Occipital lobe (tissue), 2 donors: ENCODE measurements around the gene ST7. TPM values are rescaled to one million over a fixed set of nuclear protein-coding genes. Genes with fewer than 3 reads are reported as not detected.
"Not testable (repeated sequence)": the region's sequence is repeated elsewhere in the genome, so short reads cannot be mapped to it uniquely, and the experiment has no call there.

Source experiments
- DNase-seq: peaks from one replicate; lab custom pipeline; 2025; lab: John Stamatoyannopoulos, UW
- total RNA-seq: library from RNA; depleted of rRNA; stranded (reverse); fragments of >200 nt; gene quantifications from one replicate; pipeline ENCODE4 v1.2.3, GENCODE V29; 2014

The ST7 gene
- total RNA-seq, 1 donor from 2014 or later = 72.4 TPM

GRCh38 chr7:117092785-117093184 is 139.5 kb downstream of the ST7 start:
- DNase-seq = no peak

- DNase-seq = no peak
Observed at GRCh38 chr7:117094457-117094856, 141.2 kb downstream of the ST7 start.

DNA sequence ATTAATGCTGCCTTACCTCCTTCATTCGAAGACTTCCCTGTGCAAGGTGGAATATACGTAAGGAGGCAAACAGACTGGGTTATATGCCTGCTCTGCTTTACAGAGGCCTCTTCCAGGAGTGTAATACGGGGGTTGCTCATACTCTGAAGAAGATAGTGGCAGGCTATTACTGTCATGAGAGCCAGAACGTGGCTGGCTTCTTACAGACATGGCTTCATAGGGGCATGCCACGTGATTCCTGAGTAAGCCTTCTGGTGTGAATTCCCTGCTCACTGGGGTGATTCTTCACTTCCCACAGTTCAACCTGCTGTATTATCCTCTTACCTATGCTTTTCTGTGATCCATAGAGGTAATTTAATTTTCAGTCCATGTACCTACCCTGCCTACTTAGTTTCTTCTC is 141.8 kb downstream of the ST7 start:
- no peak for DNase-seq

DNA sequence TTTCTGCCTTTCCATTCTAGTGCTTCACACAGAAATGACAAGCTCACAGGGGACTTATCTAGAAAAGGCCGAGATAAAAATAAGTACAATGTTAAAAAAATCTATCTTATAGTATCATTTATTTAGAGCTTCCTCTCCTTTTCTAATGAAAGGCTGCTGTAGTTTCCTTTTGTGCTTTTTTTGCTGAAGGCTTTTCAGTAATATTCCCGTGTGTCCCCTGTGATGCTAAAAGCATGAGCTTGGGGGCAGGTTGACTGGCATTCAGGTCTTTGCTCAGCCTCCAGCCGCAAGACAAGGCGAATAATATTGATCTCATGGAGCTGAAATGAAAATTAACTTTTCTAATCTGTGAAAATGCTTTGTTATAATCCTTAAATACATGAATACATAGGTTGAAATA is 143.0 kb downstream of the ST7 start:
- DNase-seq = no peak

- DNase-seq = no peak
Observed at GRCh38 chr7:117096942-117097341, 143.6 kb downstream of the ST7 start.

DNA sequence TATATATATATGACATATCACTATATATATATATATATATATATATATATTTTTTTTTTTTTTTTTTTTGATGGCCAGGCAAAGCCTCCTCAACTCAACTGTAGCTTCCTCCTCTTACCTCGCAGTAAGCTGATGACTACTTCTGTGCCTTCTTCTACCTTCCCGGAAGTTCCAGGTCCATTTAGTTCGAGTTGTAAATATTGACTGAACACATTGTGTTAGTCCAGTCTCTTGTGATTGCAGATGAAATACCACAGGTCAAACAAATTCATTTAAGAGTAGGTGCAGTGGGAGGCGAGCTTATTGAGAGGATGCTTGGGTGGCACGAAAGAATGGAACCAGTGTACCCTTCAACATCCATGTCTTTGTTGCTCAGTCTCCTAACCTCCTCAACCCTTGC is 144.6 kb downstream of the ST7 start:
- no peak for DNase-seq

DNA sequence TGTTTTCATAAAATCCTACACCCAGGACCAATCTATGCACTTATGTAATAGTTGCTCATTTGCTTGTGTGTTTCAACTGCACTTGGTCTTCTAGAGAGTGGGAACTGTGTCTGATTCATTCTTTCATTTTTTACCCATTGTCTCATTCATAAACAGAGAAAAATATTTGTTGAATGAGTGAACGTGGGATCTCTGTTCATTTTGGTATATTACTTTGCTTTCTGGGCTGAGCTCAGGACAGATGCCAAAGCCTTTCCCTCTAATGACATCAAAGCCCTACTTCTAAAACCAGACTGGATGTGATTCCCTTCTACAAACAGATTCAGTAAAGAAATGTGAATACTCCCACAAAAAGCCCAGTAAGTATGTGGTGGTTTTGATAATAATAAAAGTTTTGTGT is 145.2 kb downstream of the ST7 start:
- DNase-seq = no peak

DNA sequence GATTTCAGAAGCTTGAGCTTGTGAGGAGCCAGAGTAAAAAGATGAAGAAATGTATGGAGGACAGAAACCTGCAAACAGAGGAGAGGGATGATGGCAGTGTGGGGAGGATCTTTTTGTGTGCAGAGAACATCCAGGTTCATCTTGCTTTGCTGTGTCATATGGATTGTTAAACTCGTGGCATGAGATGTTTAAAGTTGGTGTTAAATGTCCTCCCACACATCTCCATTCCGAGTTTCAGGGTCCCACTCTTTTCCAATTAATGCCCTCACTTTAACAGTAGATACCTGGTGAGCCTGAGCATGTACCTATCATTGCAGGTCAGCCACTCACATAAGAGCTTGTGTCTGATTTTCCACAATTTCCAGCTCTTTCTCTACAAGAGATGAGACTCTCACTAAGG is 147.7 kb downstream of the ST7 start:
- no peak for DNase-seq

GRCh38 chr7:117110480-117111315 is 157.4 kb downstream of the ST7 start:
- no peak for DNase-seq

DNA sequence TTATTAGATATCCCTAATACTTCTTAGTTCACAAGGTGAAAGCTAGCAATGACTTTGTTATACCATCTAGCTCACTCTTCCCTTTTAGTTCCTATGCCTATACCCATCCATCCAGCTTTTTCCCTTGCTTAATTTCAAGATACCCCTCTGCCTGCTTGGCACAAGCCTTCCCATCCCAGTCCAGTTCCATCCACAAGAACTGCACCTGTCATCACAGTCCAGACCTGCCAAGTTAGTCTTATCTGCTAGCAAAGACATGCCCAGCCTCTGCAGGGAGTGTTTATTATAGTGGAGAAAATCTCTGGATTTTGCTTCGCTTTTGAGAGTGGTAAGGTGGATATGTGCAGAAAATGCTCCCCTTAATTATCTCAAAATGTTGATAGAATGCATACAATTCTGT is 158.2 kb downstream of the ST7 start:
- DNase-seq = no peak

- no peak for DNase-seq
Observed at GRCh38 chr7:117112640-117113039, 159.3 kb downstream of the ST7 start.

- no peak for DNase-seq
Observed at GRCh38 chr7:117113871-117114270, 160.6 kb downstream of the ST7 start.

DNA sequence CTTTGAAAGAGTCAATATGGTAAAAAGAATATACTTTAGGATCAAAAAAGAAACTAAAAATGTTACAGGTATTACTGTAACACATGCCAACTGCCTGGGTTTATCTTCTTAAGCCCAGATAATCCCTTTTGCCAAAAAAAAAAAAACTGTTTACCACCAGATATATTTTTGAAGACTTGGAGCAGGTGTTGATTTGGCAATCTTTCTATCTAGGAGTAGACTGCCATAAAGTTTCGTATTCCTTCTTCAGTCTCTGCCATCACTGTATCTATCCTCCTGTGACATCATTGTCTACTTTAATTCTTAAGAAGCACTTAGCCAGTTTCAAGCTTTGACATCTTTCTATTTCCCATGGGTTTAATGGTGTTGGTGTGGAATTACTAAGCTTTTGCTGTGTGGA is 161.0 kb downstream of the ST7 start:
- no peak for DNase-seq

GRCh38 chr7:117116211-117116610 is 162.9 kb downstream of the ST7 start:
- DNase-seq = no peak

DNA sequence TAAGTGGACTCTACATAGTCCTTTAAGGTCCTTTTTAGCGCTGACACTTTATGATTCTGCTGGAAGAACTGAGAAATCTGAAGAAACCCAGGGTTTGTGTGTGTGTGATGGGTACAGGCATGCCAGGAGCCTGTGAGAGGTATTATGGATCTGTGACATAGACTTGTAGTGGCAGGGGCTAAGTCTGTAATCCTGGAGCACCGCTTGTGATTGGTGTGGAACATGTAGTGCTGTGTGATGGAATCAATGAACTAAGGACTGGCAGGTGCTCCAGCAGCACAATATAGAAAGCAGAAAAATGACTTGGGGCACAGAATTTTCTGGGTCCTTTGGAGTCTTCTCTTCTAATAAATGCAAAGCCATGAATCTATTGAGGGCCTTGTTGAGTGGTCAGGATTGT is 163.9 kb downstream of the ST7 start:
- no peak for DNase-seq

DNA sequence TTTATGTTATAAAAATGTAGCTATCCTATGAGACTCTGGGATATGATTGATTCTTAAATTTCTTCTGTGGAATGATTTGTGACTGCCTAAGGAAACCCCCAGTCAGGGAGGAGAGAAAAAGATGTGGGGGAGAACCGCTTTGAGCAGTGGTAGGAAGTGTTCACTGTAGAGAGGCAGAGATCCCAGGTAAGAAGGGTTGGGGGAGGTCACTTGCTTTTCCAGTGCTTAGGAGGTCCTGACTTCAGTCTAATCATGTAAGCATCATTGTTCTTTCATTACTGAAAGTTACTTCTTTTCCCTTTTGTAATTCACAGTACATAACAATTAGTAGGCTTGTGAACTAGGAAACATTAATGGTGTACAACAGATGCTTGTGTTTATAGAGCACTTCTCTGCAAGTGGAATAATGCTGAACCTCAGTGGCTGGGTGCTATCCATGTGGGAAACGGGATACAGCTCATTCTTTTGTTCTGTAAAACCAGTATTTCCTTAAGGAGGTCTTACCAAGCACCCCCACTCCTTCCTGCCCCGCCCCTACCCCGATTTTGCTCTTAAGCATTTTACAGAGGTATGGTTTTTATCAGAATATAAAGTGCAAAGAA is 165.4 kb downstream of the ST7 start:
- no peak for DNase-seq

DNA sequence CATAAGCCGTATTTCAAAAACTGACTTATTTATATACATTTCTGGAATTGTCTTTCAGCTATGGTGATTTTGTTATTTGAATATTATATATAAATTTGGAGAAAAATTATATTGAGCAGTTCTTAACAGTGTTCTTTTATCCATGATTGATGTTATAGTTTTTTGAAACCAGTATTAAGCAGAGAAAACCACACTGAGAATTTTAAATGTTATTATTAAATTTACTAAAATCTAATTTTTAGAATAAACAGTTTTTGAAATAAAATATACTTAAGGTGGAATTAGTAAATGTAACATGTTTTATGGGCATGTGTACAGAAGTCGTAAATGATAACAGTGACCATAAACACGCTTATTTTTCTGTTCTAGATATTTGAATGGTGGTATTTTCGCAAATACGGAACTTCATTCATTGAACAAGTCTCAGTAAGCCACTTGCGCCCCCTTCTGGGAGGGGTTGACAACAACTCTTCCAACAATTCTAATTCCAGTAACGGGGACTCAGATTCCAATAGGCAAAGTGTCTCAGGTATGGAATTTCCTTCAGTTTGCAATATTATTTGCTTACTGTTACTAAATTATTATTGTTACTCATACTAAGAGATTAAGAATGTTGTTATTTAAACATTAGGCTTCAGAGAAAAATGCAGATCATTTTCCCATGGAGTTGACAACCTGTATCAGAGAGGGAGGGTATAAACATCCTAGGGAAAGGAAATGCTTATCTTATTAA is 166.1 kb downstream of the ST7 start:
- peak; percentile 16 for DNase-seq

DNA sequence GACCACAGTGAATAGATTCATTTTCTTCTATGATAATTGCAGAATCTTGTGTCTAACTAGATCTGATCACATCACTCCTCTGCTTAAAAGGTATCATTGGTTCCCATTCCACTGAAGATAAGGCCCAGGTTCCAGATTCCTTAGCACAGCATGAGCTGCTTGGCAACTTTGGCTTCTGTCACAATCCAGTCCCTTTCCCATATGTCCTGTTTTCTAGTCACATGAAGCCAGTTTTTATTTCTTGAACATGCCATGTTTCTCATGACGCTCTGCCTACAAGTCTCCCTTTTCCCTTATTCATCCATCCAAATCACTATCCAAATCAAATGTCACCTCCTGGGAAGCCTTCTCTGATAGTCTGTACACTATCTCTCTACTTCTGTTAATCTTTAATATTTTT is 167.0 kb downstream of the ST7 start:
- DNase-seq = not testable (repeated sequence)

- DNase-seq = not testable (repeated sequence)
Observed at GRCh38 chr7:117122036-117122435, 168.7 kb downstream of the ST7 start.

GRCh38 chr7:117122536-117122935 is 169.2 kb downstream of the ST7 start:
- no peak for DNase-seq

GRCh38 chr7:117123311-117123926 is 170.1 kb downstream of the ST7 start:
- no peak for DNase-seq

DNA sequence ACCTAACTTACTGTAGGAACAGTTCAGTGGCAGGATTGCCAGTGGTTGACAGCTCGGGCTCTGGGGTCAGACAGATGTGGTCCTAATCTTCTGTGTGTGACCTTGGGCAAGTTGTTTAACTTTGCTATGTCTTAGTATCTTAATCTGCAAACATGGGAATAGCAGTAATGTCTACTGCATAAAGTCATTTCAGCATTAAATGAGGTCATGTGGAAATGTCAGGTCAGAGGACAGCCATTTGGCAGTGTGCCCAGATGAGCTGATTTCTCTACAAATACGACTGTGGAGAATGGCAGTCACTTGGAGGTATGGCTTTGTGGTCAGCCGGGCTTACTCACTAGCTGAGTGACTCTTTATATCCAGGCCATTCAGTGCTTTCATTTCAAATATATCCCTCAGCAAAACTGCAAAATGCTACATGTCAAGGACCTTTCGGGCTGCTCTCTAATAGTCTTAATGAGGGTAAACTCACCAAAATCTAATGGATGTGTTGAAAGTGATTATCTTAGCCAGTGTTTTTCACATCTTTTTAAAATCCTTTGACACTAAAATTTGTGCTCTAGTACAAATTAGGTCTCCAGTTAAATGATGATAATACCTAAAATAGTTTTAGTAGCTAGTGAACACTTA is 171.4 kb downstream of the ST7 start:
- no peak for DNase-seq
